ACHN (cell line): ENCODE measurements around the gene MICALL2.

Experiments used
- DNase-seq: peaks from one replicate; pipeline ENCODE4 v3.0.0-alpha.2; 2015
- in situ Hi-C: cut with HindIII; loops from 2 replicates; pipeline ENCODE4 v1.10.0; 2017; ENCODE audit warnings: low sequenced_read_pairs, low pct_ligation_motif_present, low pct_unique_long_range_greater_than_20kb

Gene MICALL2

DNA sequence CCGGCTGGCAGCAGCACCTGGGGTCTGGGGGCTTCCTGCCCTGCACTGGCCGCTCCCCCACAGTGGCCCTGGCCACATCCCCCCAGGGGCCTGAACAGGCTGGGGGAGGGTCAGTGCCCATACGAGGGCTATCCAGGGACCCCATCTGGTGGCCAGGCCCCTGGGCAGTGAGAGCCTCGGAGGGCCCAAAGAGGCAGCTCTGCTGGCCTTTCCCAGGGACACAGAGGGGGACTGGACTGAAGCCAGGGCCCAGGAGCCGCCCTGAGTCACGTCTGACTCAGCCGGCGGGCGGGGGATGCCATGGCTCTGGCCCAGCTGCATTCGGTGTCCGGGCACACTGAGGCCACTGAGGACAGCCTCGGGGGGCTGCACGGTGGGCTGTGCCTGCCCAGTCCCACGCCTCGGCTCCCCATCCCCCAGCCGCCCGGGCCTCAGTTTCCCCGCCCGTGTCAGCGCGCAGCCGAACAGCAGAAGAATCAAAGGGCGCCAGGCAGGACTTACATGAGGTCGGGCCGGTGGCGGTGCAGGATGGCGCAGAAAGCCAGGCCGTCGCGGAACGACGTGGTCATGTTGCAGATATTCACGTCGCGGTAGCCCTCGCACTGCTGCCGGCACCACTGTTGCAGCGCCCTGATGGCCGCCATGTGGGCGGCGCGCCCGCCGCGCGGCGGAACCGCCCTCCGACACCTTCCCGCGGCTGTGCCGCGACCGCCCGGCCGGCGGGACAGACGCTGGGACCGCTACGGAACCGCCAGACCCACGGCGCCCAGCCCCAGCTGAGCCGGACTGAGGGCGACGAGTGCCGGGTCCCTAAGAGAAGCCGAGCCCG is at the start of gene MICALL2:
Gene MICALL2 (minus strand): TSS at position 788 of the 829 bp plus-strand sequence. CDS start 144 bp downstream, at position 644.
- in situ Hi-C loops = no loop called here
- peak; percentile 94 for DNase-seq

DNA sequence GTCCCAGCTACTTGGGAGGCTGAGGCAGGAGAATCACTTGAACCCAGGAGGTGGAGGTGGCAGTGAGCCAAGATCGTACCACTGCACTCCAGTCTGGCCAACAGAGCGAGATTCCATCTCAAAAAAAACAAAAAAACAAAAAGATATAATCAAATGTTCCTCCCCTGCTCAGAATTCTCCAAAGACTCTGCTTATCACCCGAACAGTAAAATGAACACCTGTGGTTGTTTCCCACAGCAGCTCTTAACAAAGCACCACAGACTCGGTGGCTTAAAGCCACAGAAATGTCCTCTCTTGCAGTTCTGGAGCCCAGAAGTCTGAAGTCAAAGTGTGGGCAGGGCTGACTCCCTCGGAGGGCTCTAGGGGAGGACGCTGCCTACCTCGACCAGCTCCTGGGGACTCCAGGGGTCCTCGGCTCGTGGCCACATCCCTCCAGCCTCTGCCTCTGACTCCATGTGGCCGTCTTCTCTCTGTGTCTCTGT is 49.0 kb upstream of the MICALL2 start:
- in situ Hi-C loops = no loop called here
- DNase-seq = no peak

DNA sequence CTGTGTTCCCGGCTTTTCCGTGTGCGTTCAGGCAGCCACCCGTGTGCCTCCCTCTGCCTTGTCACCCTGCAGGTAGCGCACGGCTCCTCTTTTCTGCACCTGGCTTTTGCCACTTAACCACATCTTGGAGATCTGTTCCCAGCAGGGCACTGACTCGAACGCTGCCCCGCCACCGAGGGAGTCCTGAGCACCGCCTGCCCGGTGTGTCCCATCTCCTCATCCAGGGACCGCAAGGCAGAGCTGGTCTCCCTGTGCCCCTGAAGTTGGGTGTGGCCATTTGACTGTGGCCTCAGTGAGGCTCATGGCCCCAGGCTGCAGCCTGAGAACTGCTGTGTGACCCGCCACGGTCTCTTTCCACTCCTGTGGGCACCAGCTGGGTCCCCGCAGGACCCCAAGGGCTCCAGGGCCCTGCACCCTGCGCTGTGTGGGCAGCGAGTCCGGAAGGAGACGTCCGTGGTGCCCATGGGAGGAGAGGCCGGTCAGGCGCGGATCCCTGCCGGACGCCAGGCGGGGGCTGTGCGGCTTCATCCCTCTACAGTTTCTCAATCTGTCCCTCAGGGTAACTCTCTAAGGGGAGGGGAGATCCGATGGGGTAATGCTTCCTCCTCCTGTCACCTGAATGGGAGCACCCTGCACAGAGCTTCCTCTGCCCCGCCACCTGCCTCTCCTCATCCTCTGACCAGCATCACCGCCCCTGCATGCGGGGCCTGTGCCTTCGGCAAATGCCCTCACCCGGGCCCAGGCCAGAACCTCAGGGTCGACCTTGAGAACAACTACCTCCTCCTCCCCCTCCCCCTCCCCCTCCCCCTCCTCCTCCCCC is 46.7 kb upstream of the MICALL2 start:
- DNase-seq = no peak
- in situ Hi-C loops = no loop called here

DNA sequence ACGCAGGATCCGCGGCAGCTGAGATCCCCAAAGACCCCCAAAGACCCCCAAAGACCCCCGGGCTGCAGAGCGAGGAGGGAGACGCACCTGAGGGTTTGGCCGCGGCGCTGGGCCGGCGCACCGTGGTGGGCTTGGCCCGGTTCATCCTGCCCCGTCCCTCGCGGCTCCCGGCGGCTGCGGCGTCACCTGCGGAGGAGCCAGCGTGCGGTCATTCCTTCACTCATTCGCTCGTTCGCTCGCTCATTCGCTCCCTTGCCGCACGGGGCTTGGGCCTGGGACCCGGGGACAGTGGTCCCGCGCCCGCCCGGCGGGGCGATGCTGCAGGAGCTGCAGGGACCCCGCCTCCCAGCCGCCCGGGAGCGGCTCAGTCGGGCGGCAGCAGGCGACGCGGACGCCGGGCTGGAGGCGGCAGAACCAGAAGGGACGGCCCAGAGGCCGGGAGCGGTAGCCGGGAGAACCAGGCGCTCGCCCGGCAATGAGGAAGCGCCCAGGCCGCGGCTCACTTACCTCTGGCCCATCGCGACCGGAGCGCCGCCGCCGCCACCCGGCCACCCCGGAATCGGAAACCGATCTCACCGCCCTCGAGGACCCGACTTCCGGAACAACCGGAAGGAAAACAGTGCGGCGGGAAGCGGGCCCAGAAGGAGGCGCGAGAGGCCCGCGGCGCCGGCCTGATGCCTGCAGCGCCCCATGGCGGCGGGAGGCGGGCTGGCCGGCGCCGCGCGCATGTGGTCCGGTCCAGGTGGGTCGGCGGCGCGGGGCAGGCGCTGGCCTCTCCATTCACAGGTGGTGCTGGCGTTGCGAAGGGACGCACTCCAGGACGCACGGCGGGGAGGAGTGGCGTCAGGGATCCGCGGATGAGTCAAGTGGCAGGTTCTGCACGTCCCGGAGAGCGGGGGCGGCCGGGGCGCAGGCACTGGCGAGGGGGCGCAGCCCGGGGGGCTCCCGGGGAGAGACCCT is 44.8 kb upstream of the MICALL2 start, which contains the start of gene INTS1:
Gene INTS1 (minus strand): TSS at position 574 of the 960 bp plus-strand sequence. CDS start 429 bp downstream, at position 145.
- in situ Hi-C loops = no loop called here
- DNase-seq = peak; percentile 97

DNA sequence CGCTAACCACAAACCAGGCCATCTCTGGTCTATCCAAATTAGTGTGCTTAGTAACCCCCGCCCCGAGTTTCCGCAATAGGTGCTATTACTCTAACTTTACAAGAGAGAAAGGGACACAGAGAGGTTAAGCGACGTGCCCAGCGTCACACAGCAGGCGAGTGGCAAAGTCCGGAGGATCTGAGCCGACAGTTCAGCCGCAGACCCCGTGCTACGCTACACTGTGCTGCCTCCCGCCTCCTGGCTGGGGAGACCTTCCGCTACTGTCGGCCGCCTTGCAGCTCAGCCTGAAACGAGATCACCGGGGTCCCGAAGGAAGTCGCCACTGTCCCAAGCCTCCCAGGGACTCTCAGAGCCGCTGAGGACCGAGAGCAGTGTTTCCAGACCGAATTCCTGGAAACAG is 44.1 kb upstream of the MICALL2 start:
- in situ Hi-C loops = no loop called here
- peak; percentile 17 for DNase-seq

DNA sequence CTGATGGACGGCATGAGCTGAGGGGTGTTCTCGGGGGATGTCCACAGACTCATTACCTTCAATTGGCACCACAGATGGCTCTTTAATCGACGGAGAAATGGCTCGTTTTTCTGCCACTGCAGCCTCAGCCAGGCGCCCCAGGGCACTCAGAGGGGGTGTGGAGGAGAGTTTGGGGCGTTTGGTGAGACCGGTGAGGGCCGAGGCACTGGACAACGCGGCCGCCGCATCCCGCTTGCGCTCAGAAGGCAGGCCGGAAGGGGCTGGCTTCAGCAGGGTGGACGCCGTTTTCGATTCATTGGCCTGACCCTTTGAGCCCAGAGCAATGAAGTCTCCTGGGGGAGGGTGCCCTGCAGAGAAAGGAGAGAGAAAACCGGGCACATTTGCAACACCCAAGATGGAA is 43.6 kb upstream of the MICALL2 start:
- DNase-seq = no peak
- in situ Hi-C loops = no loop called here

DNA sequence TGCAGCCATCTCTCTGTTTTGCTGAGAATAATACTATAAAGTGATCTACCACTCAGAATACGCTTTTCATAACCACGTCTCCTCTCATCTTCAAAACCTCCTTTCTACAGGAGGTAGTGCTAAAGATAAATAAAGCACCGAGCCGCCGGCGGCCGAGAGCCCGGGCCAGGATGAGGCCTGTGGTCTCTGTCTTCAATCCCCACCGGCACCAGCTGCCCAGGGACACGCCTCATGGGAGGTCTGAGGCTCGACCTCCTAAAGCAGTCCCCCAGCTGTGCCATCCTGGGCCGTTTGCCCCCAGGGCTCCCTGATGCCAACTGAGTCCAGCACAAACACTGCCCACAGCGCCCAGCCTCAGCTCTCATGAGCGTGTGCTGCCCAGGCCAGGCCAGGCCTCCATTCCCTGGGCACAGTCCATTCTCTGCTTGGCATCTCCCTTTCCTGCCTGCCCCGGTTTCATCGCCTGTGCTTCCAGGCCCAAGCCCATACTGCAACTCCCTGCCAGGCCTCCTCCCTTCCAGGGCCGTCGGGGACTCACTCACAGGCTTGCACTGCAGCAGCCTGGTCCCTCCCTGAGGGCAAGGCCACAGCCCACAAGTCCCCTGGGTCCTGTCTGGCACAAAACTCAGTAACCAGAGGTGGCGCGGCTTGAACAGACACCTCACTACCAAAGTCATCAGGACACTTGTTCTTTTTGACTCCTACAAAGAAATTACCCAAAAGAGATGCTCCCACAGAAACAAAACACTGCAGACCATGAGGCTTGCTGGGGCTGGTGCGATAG is 42.4 kb upstream of the MICALL2 start:
- in situ Hi-C loops = no loop called here
- no peak for DNase-seq

DNA sequence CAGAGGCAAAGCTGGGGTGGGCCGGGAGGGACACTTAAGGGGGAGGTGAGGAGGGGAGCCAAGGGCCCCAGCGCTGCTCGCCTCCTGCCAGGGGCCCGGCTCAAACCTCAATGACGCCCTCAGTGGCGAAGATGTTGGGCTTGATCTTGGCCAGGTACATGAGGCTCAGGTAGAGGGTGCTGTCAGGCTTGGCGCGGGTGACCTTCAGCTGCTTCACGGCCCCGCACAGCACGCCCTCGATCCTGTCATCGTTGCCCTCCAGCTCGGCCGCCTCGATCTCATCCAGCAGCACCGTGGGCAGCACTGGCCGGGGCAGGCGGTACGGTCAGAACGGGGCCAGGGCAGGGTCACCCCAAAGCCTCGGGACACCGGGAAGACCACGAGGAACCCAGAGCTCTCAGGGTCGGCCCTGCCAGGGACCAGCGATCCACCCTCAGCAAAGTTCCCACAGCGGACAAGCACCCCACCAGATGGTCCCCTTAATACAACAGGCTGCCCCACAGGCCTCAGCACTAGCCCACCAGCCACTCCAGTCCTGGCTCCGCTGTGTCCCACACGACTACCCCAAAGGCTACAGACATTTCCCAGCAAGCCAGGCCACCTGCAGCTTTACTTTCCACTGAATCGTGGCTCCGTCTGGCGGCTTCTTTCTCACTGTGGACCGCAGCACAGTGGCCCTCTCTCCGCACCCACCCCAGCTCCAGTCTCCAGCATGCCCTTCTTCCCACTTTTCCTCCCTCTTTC is 41.0 kb upstream of the MICALL2 start:
- no peak for DNase-seq
- in situ Hi-C loops = no loop called here

DNA sequence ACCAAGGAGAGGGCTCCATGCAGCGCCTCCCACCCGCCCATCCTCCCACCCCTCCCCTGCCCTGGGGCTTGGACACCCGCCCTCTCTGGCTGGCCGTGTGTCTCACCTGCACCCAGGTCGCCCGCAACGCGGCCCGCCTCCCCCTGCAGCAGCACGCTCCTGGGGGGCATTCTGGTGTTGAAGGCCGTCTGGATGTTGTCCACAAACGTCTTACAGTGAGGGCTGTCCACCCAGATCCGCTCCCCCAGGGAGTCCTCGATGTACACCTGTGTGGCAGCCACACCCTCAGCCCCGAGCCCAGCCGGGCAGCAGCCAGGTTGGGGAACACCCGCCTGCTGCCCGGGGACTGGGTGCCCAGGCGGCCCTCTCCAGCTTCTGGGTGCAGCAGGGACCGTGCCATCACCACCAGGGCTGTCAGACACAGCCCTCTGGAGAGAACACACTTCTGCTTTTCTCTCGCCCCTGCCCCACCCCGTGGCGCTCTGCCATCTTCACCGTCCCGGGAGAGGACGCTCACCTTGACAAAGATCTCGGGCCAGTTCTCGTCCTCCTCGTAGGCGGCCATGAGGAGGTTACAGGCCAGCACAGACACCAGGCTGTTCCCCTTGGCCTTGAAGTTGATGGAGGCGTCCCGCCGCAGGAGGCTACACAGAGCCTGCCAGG is 40.2 kb upstream of the MICALL2 start:
- in situ Hi-C loops = no loop called here

DNA sequence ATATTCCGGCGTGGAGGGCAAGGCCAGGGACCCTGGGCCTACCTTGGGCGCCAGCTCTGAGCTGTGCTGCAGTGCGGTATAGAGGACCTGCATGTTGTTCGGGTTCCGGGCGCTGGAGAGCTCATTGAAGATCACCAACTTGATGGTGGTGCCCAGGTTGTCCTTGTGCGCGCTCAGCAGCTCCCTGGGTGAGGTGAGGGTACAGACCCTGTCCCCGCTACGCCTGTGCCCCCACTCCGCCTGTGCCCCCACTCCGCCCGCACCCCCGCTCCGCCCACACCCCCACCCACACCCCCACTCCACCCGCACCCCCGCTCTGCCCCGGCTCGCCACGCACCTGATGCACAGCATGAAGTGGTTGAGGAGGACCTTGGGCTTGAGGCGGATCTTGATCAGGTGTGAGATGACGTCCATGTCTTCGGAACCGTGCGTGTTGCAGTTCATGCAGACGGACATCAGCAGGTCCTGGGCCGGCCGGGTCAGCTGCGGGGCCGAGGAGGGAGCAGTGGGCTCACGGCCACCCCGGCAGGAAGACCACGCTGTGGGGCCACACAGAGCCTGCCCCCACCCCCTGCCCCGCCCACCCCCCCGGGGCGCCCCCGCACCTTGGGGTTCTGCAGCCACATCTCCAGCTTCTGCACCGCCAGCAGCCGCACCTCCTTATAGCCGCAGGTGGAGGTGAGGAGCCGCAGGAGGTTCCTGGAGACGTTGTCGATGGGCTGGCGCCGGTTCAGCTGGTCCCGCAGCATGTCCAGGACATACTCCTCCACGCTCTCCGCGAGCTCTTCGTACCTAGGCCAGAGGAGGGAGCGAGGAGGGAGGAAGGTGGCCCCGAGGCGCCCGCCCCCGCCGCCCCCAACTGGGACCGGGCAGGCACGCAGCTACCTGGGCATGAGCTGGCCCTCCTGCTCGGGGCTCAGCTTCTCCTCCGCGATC is 39.4 kb upstream of the MICALL2 start:
- in situ Hi-C loops = no loop called here
- no peak for DNase-seq

More for the DNA sequence above, 40.2 kb upstream of the MICALL2 start:
- no peak for DNase-seq

DNA sequence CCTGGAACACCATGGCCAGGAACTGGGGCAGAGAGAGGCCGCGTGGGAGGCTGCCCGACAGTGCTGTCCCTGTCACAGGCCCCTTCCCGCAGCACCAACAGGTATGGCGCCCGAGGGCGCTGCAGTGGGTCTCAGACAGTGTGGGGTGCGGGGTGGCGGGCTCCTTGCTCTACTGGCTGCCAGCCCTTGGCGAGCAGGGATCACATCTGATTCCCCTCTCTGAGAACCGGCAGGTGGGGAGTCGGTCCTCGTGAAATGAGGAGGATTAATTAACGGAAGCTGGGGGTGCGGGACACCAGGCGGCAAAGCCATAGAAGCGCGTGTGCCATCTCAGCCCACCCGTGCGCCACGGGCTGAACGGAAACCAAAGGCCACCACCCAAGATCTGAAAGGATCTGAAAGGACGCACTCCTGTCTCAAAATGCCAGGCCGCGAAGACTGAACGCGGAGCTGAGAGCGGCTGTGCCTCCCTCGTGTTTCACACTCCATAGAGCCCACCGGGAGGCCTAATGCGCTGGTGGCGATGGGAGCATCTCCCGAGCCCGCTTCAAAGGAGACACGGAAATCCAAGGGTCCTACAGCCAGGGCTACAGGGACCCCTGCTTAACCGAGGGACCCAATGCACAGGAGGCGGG is 38.1 kb upstream of the MICALL2 start:
- no peak for DNase-seq
- in situ Hi-C loops = no loop called here

DNA sequence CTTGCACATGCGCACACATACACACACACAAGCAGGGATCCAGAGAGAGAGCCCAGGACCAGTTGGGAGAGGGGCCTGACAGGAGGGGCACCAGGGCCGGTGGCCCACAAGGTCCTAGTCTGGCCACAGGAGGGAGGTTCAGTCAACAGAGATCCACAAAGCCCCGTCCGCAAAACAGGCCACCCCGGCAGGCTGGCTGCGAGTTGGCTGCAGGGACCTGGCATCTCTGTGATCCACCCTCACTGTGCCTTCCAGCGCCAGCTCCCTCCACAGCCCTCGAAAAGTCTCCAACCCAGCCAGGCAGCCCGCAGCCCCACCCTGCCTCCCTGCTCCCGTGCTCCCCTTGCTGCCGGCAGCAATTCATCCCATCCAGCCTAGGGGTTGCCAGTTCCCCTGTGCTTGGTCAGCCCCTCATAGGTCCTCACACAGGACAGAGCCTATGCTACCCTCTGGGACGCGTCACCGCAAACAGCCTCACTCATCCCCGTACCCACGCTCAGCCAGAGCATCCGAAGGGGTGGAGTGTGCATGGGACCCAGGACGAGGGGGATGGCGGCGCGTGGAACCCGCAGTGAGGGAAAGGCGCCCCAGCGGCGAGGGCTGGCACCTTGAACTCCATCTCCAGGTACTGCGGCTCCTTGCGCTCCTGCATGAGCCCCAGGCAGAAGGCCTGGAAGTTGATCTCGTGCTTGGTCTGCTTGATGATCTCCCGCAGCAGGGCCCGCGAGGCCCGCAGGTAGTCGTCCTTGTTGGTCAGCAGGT is 37.4 kb upstream of the MICALL2 start:
- in situ Hi-C loops = no loop called here

DNA sequence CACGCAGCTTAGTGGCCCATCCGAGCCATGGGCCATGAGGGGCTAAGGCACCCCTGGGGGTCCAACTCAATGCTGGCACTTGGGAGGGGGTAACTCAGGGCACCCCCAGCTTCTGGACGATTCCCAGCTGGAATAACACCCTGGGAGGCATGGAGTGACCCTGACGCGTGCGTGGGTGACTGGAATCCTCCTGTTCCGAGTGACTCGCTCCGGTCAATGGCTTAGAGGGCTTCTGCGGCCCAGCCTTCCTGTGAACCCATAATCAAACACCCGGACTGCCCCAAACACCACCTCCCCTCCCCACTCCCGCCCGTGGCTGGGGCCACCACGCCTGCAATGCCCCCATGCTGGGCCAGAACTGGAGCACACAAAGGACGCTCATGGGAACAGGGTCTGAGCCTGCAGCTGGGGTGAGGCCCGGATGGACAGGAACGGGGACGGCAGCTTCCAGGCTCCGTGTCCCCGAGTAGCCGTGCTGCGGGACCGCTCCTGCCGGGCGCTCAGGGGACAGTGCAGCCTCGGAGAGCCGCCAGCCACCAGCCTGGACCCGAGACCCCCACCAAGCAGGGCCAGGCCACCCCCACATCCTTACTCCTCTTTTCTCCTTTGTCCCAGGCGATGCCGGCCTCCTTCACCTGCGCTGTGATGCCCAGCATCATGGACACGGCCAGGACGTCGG is 36.4 kb upstream of the MICALL2 start:
- no peak for DNase-seq
- in situ Hi-C loops = no loop called here

More for the DNA sequence above, 37.4 kb upstream of the MICALL2 start:
- no peak for DNase-seq
